Measurements from ENCODE around the gene CTIF.

CTIF gene

GRCh38 chr18:48829443-48830149 is 290.8 kb downstream of the CTIF start:
- no peak for TF ChIP-seq CTCF (IDR thresholded peaks at IDR 0.05; ENCODE audit: insufficient read depth, low read depth, low read length, missing control alignments)
- DNase-seq (ENCODE audit: low read depth) = no peak

GRCh38 chr18:48831113-48831759 is 292.4 kb downstream of the CTIF start:
- DNase-seq (ENCODE audit: low read depth) = no peak
- no peak overlapping the region for H3K4me3 ChIP-seq (ENCODE audit: low read length)
- TF ChIP-seq CTCF (IDR thresholded peaks at IDR 0.05; ENCODE audit: insufficient read depth, low read depth, low read length, missing control alignments) = no peak

More at GRCh38 chr18:48829443-48830149, 290.8 kb downstream of the CTIF start:
- H3K4me3 ChIP-seq (ENCODE audit: low read length) = no peak overlapping the region

GRCh38 chr18:48831802-48832201 is 293.0 kb downstream of the CTIF start:
- no peak for TF ChIP-seq CTCF (IDR thresholded peaks at IDR 0.05; ENCODE audit: insufficient read depth, low read depth, low read length, missing control alignments)
- no peak overlapping the region for H3K4me3 ChIP-seq (ENCODE audit: low read length)
- no peak for DNase-seq (ENCODE audit: low read depth)

GRCh38 chr18:48832938-48833700 is 294.3 kb downstream of the CTIF start:
- H3K4me3 ChIP-seq (ENCODE audit: low read length) = no peak overlapping the region
- TF ChIP-seq CTCF (IDR thresholded peaks at IDR 0.05; ENCODE audit: insufficient read depth, low read depth, low read length, missing control alignments) = no peak
- DNase-seq (ENCODE audit: low read depth) = peak; percentile 76

- peak; percentile 60 for DNase-seq (ENCODE audit: low read depth)
- TF ChIP-seq CTCF (IDR thresholded peaks at IDR 0.05; ENCODE audit: insufficient read depth, low read depth, low read length, missing control alignments) = no peak
- no peak overlapping the region for H3K4me3 ChIP-seq (ENCODE audit: low read length)
These were observed 295.0 kb downstream of the CTIF start for GRCh38 chr18:48833701-48834412.

- no peak for TF ChIP-seq CTCF (IDR thresholded peaks at IDR 0.05; ENCODE audit: insufficient read depth, low read depth, low read length, missing control alignments)
- peak; percentile 95 for DNase-seq (ENCODE audit: low read depth)
- H3K4me3 ChIP-seq (ENCODE audit: low read length) = no peak overlapping the region
These were observed 295.7 kb downstream of the CTIF start for GRCh38 chr18:48834413-48835031.
